ENCODE results near the gene ARSB.

The ARSB gene

GRCh38 chr5:78953092-78953800 is 31.9 kb downstream of the ARSB start:
- Histone ChIP-seq H3K36me3 (ENCODE audit: insufficient read depth, low read length) (no peaks in the 10 kb centered on the region), H3K9me3 (ENCODE audit: control insufficient read depth, insufficient read depth, low read length) (no peaks in the 10 kb centered on the region), H3K9ac (ENCODE audit: low read depth, low read length) (no peak overlapping the region), H3K4me1 (ENCODE audit: insufficient read depth, low read length) (0 out of 2 replicates have a peak, but pooled peaks cover 3% of the 10 kb centered on the region)

- Histone ChIP-seq H3K9ac (ENCODE audit: low read depth, low read length) (no peak overlapping the region), H3K9me3 (ENCODE audit: control insufficient read depth, insufficient read depth, low read length) (no peaks in the 10 kb centered on the region; the same call in 1 of the 2 replicates), H3K36me3 (ENCODE audit: insufficient read depth, low read length) (no peaks in the 10 kb centered on the region), H3K4me1 (ENCODE audit: insufficient read depth, low read length) (peaks cover 22% of the 10 kb centered on the region)
These were observed 54.4 kb downstream of the ARSB start for GRCh38 chr5:78930721-78931120.

GRCh38 chr5:78929833-78930232 is 55.3 kb downstream of the ARSB start:
- no peak overlapping the region for H3K9ac ChIP-seq (ENCODE audit: low read depth, low read length)
- no peaks in the 10 kb centered on the region; the same call in 1 of the 2 replicates for H3K9me3 ChIP-seq (ENCODE audit: control insufficient read depth, insufficient read depth, low read length)
- peaks cover 22% of the 10 kb centered on the region for H3K4me1 ChIP-seq (ENCODE audit: insufficient read depth, low read length)
- no peaks in the 10 kb centered on the region for H3K36me3 ChIP-seq (ENCODE audit: insufficient read depth, low read length)

- Histone ChIP-seq H3K9me3 (ENCODE audit: control insufficient read depth, insufficient read depth, low read length) (no peaks in the 10 kb centered on the region; the same call in 1 of the 2 replicates), H3K36me3 (ENCODE audit: insufficient read depth, low read length) (no peaks in the 10 kb centered on the region), H3K4me1 (ENCODE audit: insufficient read depth, low read length) (peaks cover 22% of the 10 kb centered on the region), H3K9ac (ENCODE audit: low read depth, low read length) (no peak overlapping the region)
These were observed 57.3 kb downstream of the ARSB start for GRCh38 chr5:78927657-78928282.

GRCh38 chr5:78926252-78926651 is 58.9 kb downstream of the ARSB start:
- Histone ChIP-seq H3K9ac (ENCODE audit: low read depth, low read length) (no peak overlapping the region), H3K9me3 (ENCODE audit: control insufficient read depth, insufficient read depth, low read length) (no peaks in the 10 kb centered on the region)

GRCh38 chr5:78925129-78925876 is 59.8 kb downstream of the ARSB start:
- Histone ChIP-seq H3K9me3 (ENCODE audit: control insufficient read depth, insufficient read depth, low read length) (no peaks in the 10 kb centered on the region), H3K36me3 (ENCODE audit: insufficient read depth, low read length) (no peaks in the 10 kb centered on the region), H3K4me1 (ENCODE audit: insufficient read depth, low read length) (peaks cover 22% of the 10 kb centered on the region), H3K9ac (ENCODE audit: low read depth, low read length) (no peak overlapping the region)

More at GRCh38 chr5:78926252-78926651, 58.9 kb downstream of the ARSB start:
- Histone ChIP-seq H3K4me1 (ENCODE audit: insufficient read depth, low read length) (peaks cover 22% of the 10 kb centered on the region), H3K36me3 (ENCODE audit: insufficient read depth, low read length) (no peaks in the 10 kb centered on the region)

GRCh38 chr5:78923622-78923970 is 61.5 kb downstream of the ARSB start:
- no peaks in the 10 kb centered on the region for H3K36me3 ChIP-seq (ENCODE audit: insufficient read depth, low read length)
- H3K4me1 ChIP-seq (ENCODE audit: insufficient read depth, low read length), result peaks cover 18% of the 10 kb centered on the region
- H3K9me3 ChIP-seq (ENCODE audit: control insufficient read depth, insufficient read depth, low read length), result no peaks in the 10 kb centered on the region
- H3K9ac ChIP-seq (ENCODE audit: low read depth, low read length), result no peak overlapping the region

GRCh38 chr5:78922879-78923621 is 62.1 kb downstream of the ARSB start:
- peaks cover 18% of the 10 kb centered on the region for H3K4me1 ChIP-seq (ENCODE audit: insufficient read depth, low read length)
- H3K9ac ChIP-seq (ENCODE audit: low read depth, low read length), result no peak overlapping the region
- H3K36me3 ChIP-seq (ENCODE audit: insufficient read depth, low read length), result no peaks in the 10 kb centered on the region
- H3K9me3 ChIP-seq (ENCODE audit: control insufficient read depth, insufficient read depth, low read length), result no peaks in the 10 kb centered on the region

GRCh38 chr5:78920604-78921003 is 64.5 kb downstream of the ARSB start:
- Histone ChIP-seq H3K9me3 (ENCODE audit: control insufficient read depth, insufficient read depth, low read length) (no peaks in the 10 kb centered on the region), H3K36me3 (ENCODE audit: insufficient read depth, low read length) (no peaks in the 10 kb centered on the region), H3K9ac (ENCODE audit: low read depth, low read length) (no peak overlapping the region), H3K4me1 (ENCODE audit: insufficient read depth, low read length) (no peaks in the 10 kb centered on the region)

- no peak overlapping the region for H3K9ac ChIP-seq (ENCODE audit: low read depth, low read length)
- no peaks in the 10 kb centered on the region for H3K36me3 ChIP-seq (ENCODE audit: insufficient read depth, low read length)
- no peaks in the 10 kb centered on the region for H3K4me1 ChIP-seq (ENCODE audit: insufficient read depth, low read length)
- H3K9me3 ChIP-seq (ENCODE audit: control insufficient read depth, insufficient read depth, low read length), result no peaks in the 10 kb centered on the region
These were observed 65.3 kb downstream of the ARSB start for GRCh38 chr5:78919796-78920195.

- no peak overlapping the region for H3K9ac ChIP-seq (ENCODE audit: low read depth, low read length)
- no peaks in the 10 kb centered on the region for H3K4me1 ChIP-seq (ENCODE audit: insufficient read depth, low read length)
- no peaks in the 10 kb centered on the region for H3K36me3 ChIP-seq (ENCODE audit: insufficient read depth, low read length)
- no peaks in the 10 kb centered on the region for H3K9me3 ChIP-seq (ENCODE audit: control insufficient read depth, insufficient read depth, low read length)
These were observed 69.1 kb downstream of the ARSB start for GRCh38 chr5:78916044-78916443.

GRCh38 chr5:78915170-78915569 is 69.9 kb downstream of the ARSB start:
- no peaks in the 10 kb centered on the region for H3K9me3 ChIP-seq (ENCODE audit: control insufficient read depth, insufficient read depth, low read length)
- H3K36me3 ChIP-seq (ENCODE audit: insufficient read depth, low read length), result no peaks in the 10 kb centered on the region
- H3K9ac ChIP-seq (ENCODE audit: low read depth, low read length), result no peak overlapping the region
- no peaks in the 10 kb centered on the region for H3K4me1 ChIP-seq (ENCODE audit: insufficient read depth, low read length)

GRCh38 chr5:78912811-78913210 is 72.3 kb downstream of the ARSB start:
- Histone ChIP-seq H3K9me3 (ENCODE audit: control insufficient read depth, insufficient read depth, low read length) (no peaks in the 10 kb centered on the region), H3K9ac (ENCODE audit: low read depth, low read length) (no peak overlapping the region), H3K4me1 (ENCODE audit: insufficient read depth, low read length) (peaks cover 10% of the 10 kb centered on the region), H3K36me3 (ENCODE audit: insufficient read depth, low read length) (no peaks in the 10 kb centered on the region)

GRCh38 chr5:78912085-78912771 is 72.9 kb downstream of the ARSB start:
- no peaks in the 10 kb centered on the region for H3K9me3 ChIP-seq (ENCODE audit: control insufficient read depth, insufficient read depth, low read length)
- no peaks in the 10 kb centered on the region for H3K36me3 ChIP-seq (ENCODE audit: insufficient read depth, low read length)
- peaks cover 14% of the 10 kb centered on the region for H3K4me1 ChIP-seq (ENCODE audit: insufficient read depth, low read length)
- H3K9ac ChIP-seq (ENCODE audit: low read depth, low read length), result no peak overlapping the region
